ENCODE measurements around the gene AOPEP. TPM values are rescaled to one million over a fixed set of nuclear protein-coding genes. Genes with fewer than 3 reads are reported as not detected.

The AOPEP gene
- total and polyA plus RNA-seq, 2 donors (not counting 1 experiment from before 2014, with no cell fraction given): 66.1 to 94.1 TPM

DNA sequence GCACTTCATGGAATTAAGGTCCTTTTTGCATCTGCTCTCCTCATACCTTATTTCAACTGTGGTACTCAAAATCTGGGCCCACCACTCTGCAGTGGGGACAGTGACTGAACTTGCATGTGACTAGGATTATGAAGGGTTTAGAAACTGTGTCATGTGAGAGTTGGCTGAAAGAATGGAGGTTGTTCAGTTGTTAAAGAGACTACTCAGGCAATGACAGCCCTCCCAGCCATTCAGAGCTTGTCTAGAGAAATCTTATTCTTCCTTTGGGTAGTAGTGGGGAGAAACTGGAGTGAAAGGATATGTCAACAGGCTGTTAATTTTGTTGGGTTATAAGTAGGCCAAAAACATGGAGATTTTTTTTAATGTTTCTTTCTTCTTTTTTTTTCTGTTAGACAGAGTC lies 10.3 kb downstream of the AOPEP start:
- TF ChIP-seq, protein P1, sequence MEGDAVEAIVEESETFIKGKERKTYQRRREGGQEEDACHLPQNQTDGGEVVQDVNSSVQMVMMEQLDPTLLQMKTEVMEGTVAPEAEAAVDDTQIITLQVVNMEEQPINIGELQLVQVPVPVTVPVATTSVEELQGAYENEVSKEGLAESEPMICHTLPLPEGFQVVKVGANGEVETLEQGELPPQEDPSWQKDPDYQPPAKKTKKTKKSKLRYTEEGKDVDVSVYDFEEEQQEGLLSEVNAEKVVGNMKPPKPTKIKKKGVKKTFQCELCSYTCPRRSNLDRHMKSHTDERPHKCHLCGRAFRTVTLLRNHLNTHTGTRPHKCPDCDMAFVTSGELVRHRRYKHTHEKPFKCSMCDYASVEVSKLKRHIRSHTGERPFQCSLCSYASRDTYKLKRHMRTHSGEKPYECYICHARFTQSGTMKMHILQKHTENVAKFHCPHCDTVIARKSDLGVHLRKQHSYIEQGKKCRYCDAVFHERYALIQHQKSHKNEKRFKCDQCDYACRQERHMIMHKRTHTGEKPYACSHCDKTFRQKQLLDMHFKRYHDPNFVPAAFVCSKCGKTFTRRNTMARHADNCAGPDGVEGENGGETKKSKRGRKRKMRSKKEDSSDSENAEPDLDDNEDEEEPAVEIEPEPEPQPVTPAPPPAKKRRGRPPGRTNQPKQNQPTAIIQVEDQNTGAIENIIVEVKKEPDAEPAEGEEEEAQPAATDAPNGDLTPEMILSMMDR (conservative IDR thresholded peaks at IDR 0.05 in 1 of 2, IDR thresholded peaks at IDR 0.05 in 1 of 2; ENCODE audit: low read depth in 1 of 2, low read length in 2 of 2): no peak
- no peak for TF ChIP-seq EZH2 (IDR thresholded peaks at IDR 0.05; ENCODE audit: low read length, missing control alignments)
- no peak overlapping the region for H3K9ac ChIP-seq (ENCODE audit: insufficient read depth, low read length)
- H3K27ac ChIP-seq (ENCODE audit: insufficient read depth, low read length): no peak overlapping the region
- no peak overlapping the region for H2AFZ ChIP-seq (ENCODE audit: low read length)
- no peaks in the 10 kb centered on the region for H4K20me1 ChIP-seq (ENCODE audit: control insufficient read depth, extremely low read depth, insufficient read depth, low read length)
- H3K36me3 ChIP-seq (ENCODE audit: control insufficient read depth, insufficient read depth, low read length): no peaks in the 10 kb centered on the region
- DNase-seq (ENCODE audit: low read depth in 2 of 2): no peak
- H3K4me3 ChIP-seq (replicated peaks in 1 of 4; ENCODE audit: control extremely low read depth in 1 of 4, insufficient read depth in 1 of 4, low read depth in 3 of 4, low read length in 4 of 4): no peak overlapping the region
- H3K9me3 ChIP-seq (ENCODE audit: control insufficient read depth, insufficient read depth, low read depth, low read length): no peaks in the 10 kb centered on the region
- H3K4me1 ChIP-seq (ENCODE audit: control insufficient read depth, extremely low read depth, insufficient read depth, low read length): no peaks in the 10 kb centered on the region
- no peaks in the 10 kb centered on the region for H3K27me3 ChIP-seq (ENCODE audit: control insufficient read depth, insufficient read depth, low read length)
- H3K4me2 ChIP-seq (ENCODE audit: extremely low read depth, insufficient read depth, low read length): no peak overlapping the region
- no peaks in the 10 kb centered on the region for H3K79me2 ChIP-seq (ENCODE audit: control insufficient read depth, insufficient read depth, low read length)

DNA sequence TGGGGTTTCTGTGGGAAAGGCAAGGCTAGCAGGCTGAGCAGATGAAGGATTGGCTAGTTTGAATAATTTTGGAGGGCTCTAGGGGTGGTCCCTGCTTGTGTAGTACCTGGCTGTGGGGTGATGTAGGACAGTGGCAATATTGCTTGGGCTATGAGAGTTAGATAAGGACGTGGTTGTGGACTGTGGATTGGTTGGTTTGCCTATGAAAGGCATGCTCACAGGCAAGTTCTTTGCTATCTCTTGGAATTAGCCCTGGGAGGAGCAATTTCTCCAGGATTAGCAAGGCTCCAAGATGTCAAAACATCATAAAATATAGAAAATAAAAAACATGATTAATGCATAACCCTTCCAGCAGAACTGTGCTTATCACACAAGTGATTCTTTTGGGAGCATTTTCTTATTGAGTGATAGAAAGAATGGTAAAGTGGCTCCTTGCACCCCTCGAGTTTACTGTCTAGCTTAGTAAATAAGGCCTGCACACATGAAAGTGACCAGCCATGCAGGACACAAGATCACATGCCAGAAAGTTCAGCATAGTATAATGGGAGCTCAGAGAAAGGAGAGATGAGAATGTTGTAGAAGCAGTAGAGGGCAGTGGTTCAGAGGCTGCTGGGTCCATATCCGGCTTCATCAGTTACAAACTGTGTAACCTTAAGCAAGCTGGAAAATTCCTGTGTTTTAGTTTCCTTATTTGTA lies 13.8 kb downstream of the AOPEP start:
- DNase-seq (ENCODE audit: low read depth in 2 of 2): no peak
- no peak overlapping the region for H3K9ac ChIP-seq (ENCODE audit: insufficient read depth, low read length)
- H3K4me2 ChIP-seq (ENCODE audit: extremely low read depth, insufficient read depth, low read length): no peak overlapping the region
- no peaks in the 10 kb centered on the region for H4K20me1 ChIP-seq (ENCODE audit: control insufficient read depth, extremely low read depth, insufficient read depth, low read length)
- no peaks in the 10 kb centered on the region for H3K36me3 ChIP-seq (ENCODE audit: control insufficient read depth, insufficient read depth, low read length)
- no peaks in the 10 kb centered on the region for H3K4me1 ChIP-seq (ENCODE audit: control insufficient read depth, extremely low read depth, insufficient read depth, low read length)
- H3K27me3 ChIP-seq (ENCODE audit: control insufficient read depth, insufficient read depth, low read length): no peaks in the 10 kb centered on the region
- no peak for TF ChIP-seq EZH2 (IDR thresholded peaks at IDR 0.05; ENCODE audit: low read length, missing control alignments)
- TF ChIP-seq, protein P1 (conservative IDR thresholded peaks at IDR 0.05 in 1 of 2, IDR thresholded peaks at IDR 0.05 in 1 of 2; ENCODE audit: low read depth in 1 of 2, low read length in 2 of 2): no peak
- no peaks in the 10 kb centered on the region for H3K79me2 ChIP-seq (ENCODE audit: control insufficient read depth, insufficient read depth, low read length)
- H2AFZ ChIP-seq (ENCODE audit: low read length): no peak overlapping the region
- H3K4me3 ChIP-seq (replicated peaks in 1 of 4; ENCODE audit: control extremely low read depth in 1 of 4, insufficient read depth in 1 of 4, low read depth in 3 of 4, low read length in 4 of 4): no peak overlapping the region
- H3K9me3 ChIP-seq (ENCODE audit: control insufficient read depth, insufficient read depth, low read depth, low read length): no peaks in the 10 kb centered on the region
- no peak overlapping the region for H3K27ac ChIP-seq (ENCODE audit: insufficient read depth, low read length)

DNA sequence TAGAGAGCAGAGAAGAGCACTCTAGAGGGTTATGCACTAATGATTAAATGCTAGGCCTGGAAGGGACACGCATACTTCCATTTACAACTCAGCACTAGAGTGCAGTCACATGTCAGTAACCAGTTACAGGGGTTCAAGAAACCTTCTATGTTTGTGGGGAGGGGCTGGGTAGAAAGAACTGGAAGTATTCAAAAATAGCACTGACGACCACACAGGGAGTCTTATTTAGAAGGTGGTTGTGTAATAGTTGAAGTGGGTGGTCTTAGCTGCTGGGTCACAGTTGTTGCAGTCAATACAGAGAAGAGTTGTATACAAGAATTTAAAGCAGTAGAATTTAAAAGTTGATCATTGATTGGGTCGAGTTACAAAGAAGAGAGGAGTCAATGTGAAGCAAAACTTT lies 15.4 kb downstream of the AOPEP start:
- no peak overlapping the region for H3K4me2 ChIP-seq (ENCODE audit: extremely low read depth, insufficient read depth, low read length)
- no peaks in the 10 kb centered on the region for H3K36me3 ChIP-seq (ENCODE audit: control insufficient read depth, insufficient read depth, low read length)
- no peak overlapping the region for H3K4me3 ChIP-seq (replicated peaks in 1 of 4; ENCODE audit: control extremely low read depth in 1 of 4, insufficient read depth in 1 of 4, low read depth in 3 of 4, low read length in 4 of 4)
- no peaks in the 10 kb centered on the region for H3K79me2 ChIP-seq (ENCODE audit: control insufficient read depth, insufficient read depth, low read length)
- H3K27ac ChIP-seq (ENCODE audit: insufficient read depth, low read length): no peak overlapping the region
- H3K9me3 ChIP-seq (ENCODE audit: control insufficient read depth, insufficient read depth, low read depth, low read length): no peaks in the 10 kb centered on the region
- no peaks in the 10 kb centered on the region for H3K27me3 ChIP-seq (ENCODE audit: control insufficient read depth, insufficient read depth, low read length)
- H3K9ac ChIP-seq (ENCODE audit: insufficient read depth, low read length): no peak overlapping the region
- H4K20me1 ChIP-seq (ENCODE audit: control insufficient read depth, extremely low read depth, insufficient read depth, low read length): no peaks in the 10 kb centered on the region
- H2AFZ ChIP-seq (ENCODE audit: low read length): no peak overlapping the region
- no peak for DNase-seq (ENCODE audit: low read depth in 2 of 2)
- no peaks in the 10 kb centered on the region for H3K4me1 ChIP-seq (ENCODE audit: control insufficient read depth, extremely low read depth, insufficient read depth, low read length)
- no peak for TF ChIP-seq EZH2 (IDR thresholded peaks at IDR 0.05; ENCODE audit: low read length, missing control alignments)
- TF ChIP-seq, protein P1 (conservative IDR thresholded peaks at IDR 0.05 in 1 of 2, IDR thresholded peaks at IDR 0.05 in 1 of 2; ENCODE audit: low read depth in 1 of 2, low read length in 2 of 2): no peak
